GM18520 (cell line): ENCODE measurements around the gene SLC38A1.

Experiments
- ATAC-seq: cut with Tn5 transposase; IDR thresholded peaks from one replicate; pipeline ENCODE4 v1.9.1; 2021; ENCODE audit not compliant: unreplicated experiment

Gene SLC38A1

GRCh38 chr12:46234000-46234399, 34.8 kb downstream of the SLC38A1 start:
- no peak for ATAC-seq

GRCh38 chr12:46233423-46233822, 35.4 kb downstream of the SLC38A1 start:
- no peak for ATAC-seq

- ATAC-seq, result no peak
Observed at GRCh38 chr12:46230983-46231382, 37.9 kb downstream of the SLC38A1 start.

- no peak for ATAC-seq
Observed at GRCh38 chr12:46230306-46230705, 38.5 kb downstream of the SLC38A1 start.

- ATAC-seq, result no peak
Observed at GRCh38 chr12:46227616-46228015, 41.2 kb downstream of the SLC38A1 start.

GRCh38 chr12:46224386-46224785, 44.5 kb downstream of the SLC38A1 start:
- no peak for ATAC-seq

- no peak for ATAC-seq
Observed at GRCh38 chr12:46223047-46223446, 45.8 kb downstream of the SLC38A1 start.

- ATAC-seq, result no peak
Observed at GRCh38 chr12:46222636-46223035, 46.2 kb downstream of the SLC38A1 start.

- ATAC-seq, result no peak
Observed at GRCh38 chr12:46221255-46222128, 47.4 kb downstream of the SLC38A1 start.

- no peak for ATAC-seq
Observed at GRCh38 chr12:46219877-46220655, 48.8 kb downstream of the SLC38A1 start.

- no peak for ATAC-seq
Observed at GRCh38 chr12:46219132-46219876, 49.5 kb downstream of the SLC38A1 start.

- ATAC-seq, result no peak
Observed at GRCh38 chr12:46218322-46219095, 50.3 kb downstream of the SLC38A1 start.

- ATAC-seq, result peak; percentile 44
Observed at GRCh38 chr12:46217541-46218321, 51.1 kb downstream of the SLC38A1 start.

- peak; percentile 58 for ATAC-seq
Observed at GRCh38 chr12:46214668-46215436, 54.0 kb downstream of the SLC38A1 start.

- no peak for ATAC-seq
Observed at GRCh38 chr12:46212108-46212982, 56.5 kb downstream of the SLC38A1 start.

GRCh38 chr12:46210873-46211439, 57.9 kb downstream of the SLC38A1 start:
- no peak for ATAC-seq

GRCh38 chr12:46209914-46210872, 58.6 kb downstream of the SLC38A1 start:
- peak; percentile 32 for ATAC-seq
